ENCODE results near the gene PSPN. TPM values are rescaled to one million over a fixed set of nuclear protein-coding genes. Genes with fewer than 3 reads are reported as not detected.
A peak's percentile ranks its signal among the peaks of the same experiment; 100 is the strongest.

The PSPN gene
- total and polyA plus RNA-seq, 4 donors, result 0.50 to 1.5 (median 1.1) TPM

- H3K36me3 ChIP-seq (ENCODE audit: control insufficient read depth in 4 of 4, insufficient read depth in 4 of 4, low read length in 4 of 4), result peaks cover under 1 to 24% (median 8%) of the 10 kb centered on the region in 4 donors
- peak overlapping the region; percentile 26 to 51 for H3K27ac ChIP-seq (ENCODE audit: low read depth in 1 of 2, low read length in 1 of 2)
- peak overlapping the region; percentile 16 to 53 for H3K9ac ChIP-seq (ENCODE audit: insufficient read depth in 1 of 2, low read length in 2 of 2)
- DNase-seq (no peak), ATAC-seq (ENCODE audit: insufficient read depth, low FRiP score) (no peak)
- peaks cover 0 to 12% (median 6%) of the 10 kb centered on the region in 5 donors for H3K4me1 ChIP-seq (ENCODE audit: control insufficient read depth in 5 of 5, insufficient read depth in 5 of 5, low read length in 5 of 5)
- no peaks in the 10 kb centered on the region for H3K27me3 ChIP-seq (ENCODE audit: control insufficient read depth in 3 of 3, insufficient read depth in 3 of 3, low read length in 2 of 3)
- WGBS, 2 donors, result 26 to 33% methylated on average over 5 of the region's 5 CpGs
- no peaks in the 10 kb centered on the region for H3K9me3 ChIP-seq (ENCODE audit: control insufficient read depth in 4 of 4, insufficient read depth in 3 of 4, low read length in 3 of 4)
- no peak for TF ChIP-seq CTCF (IDR thresholded peaks at IDR 0.05; ENCODE audit: control extremely low read depth, extremely low read depth)
- no peak overlapping the region for H3K4me3 ChIP-seq
These were observed 2.0 kb downstream of the PSPN start for GRCh38 chr19:6373813-6374108.

- peaks cover 0 to 12% (median 6%) of the 10 kb centered on the region in 5 donors for H3K4me1 ChIP-seq (ENCODE audit: control insufficient read depth in 5 of 5, insufficient read depth in 5 of 5, low read length in 5 of 5)
- H3K27ac ChIP-seq (ENCODE audit: low read depth in 1 of 2, low read length in 1 of 2), result peak overlapping the region; percentile 97
- TF ChIP-seq CTCF (IDR thresholded peaks at IDR 0.05; ENCODE audit: control extremely low read depth, extremely low read depth), result no peak
- H3K9ac ChIP-seq (ENCODE audit: insufficient read depth in 1 of 2, low read length in 2 of 2), result peak overlapping the region in 1 of 2 donors; percentile 16
- H3K4me3 ChIP-seq, result peak overlapping the region; percentile 90
- H3K27me3 ChIP-seq (ENCODE audit: control insufficient read depth in 3 of 3, insufficient read depth in 3 of 3, low read length in 2 of 3), result no peaks in the 10 kb centered on the region
- peak; percentile 91 for ATAC-seq (ENCODE audit: insufficient read depth, low FRiP score)
- no peaks in the 10 kb centered on the region for H3K9me3 ChIP-seq (ENCODE audit: control insufficient read depth in 4 of 4, insufficient read depth in 3 of 4, low read length in 3 of 4)
- WGBS, 2 donors, result 1% methylated on average over 45 to 53 of the region's 53 CpGs
- peaks cover 4 to 24% (median 12%) of the 10 kb centered on the region in 4 donors for H3K36me3 ChIP-seq (ENCODE audit: control insufficient read depth in 4 of 4, insufficient read depth in 4 of 4, low read length in 4 of 4)
- peak; percentile 99 to 100 (median 99) for DNase-seq
These were observed 2.5 kb downstream of the PSPN start for GRCh38 chr19:6373096-6373812.

GRCh38 chr19:6372594-6373095 is 3.1 kb downstream of the PSPN start, which contains the start of gene ALKBH7:
TSS of gene ALKBH7 (plus strand) at chr19:6372794. CDS start at chr19:6372821, 27 bp downstream.
- no peak for TF ChIP-seq CTCF (IDR thresholded peaks at IDR 0.05; ENCODE audit: control extremely low read depth, extremely low read depth)
- Histone ChIP-seq H3K27me3 (ENCODE audit: control insufficient read depth in 3 of 3, insufficient read depth in 3 of 3, low read length in 2 of 3) (no peaks in the 10 kb centered on the region), H3K4me3 (peak within 1 kb of the TSS; percentile 90), H3K4me1 (ENCODE audit: control insufficient read depth in 5 of 5, insufficient read depth in 5 of 5, low read length in 5 of 5) (peaks cover 0 to 12% (median 6%) of the 10 kb centered on the region in 5 donors), H3K9ac (ENCODE audit: insufficient read depth in 1 of 2, low read length in 2 of 2) (peak within 1 kb of the TSS; percentile 16 to 96), H3K36me3 (ENCODE audit: control insufficient read depth in 4 of 4, insufficient read depth in 4 of 4, low read length in 4 of 4) (peaks cover 4 to 31% (median 13%) of the 10 kb centered on the region in 4 donors), H3K27ac (ENCODE audit: low read depth in 1 of 2, low read length in 1 of 2) (peak within 1 kb of the TSS; percentile 97), H3K9me3 (ENCODE audit: control insufficient read depth in 4 of 4, insufficient read depth in 3 of 4, low read length in 3 of 4) (no peaks in the 10 kb centered on the region)
- peak; percentile 99 to 100 (median 100) for DNase-seq
- WGBS, 2 donors, result 1% methylated on average over 46 to 47 of the region's 47 CpGs
- ATAC-seq (ENCODE audit: insufficient read depth, low FRiP score), result peak; percentile 87

Data from lung (tissue), 12 donors.